Stimulated activated CD8-positive, alpha-beta memory T cell treated with anti-CD3 and anti-CD28 coated beads, Interleukin-15, amount 100 ng/mL, for 24 hours (primary cell): Measurements from ENCODE around the gene PINLYP.
"Not testable (repeated sequence)": the region's sequence is repeated elsewhere in the genome, so short reads cannot be mapped to it uniquely, and the experiment has no call there.

Experiments used
- DNase-seq: peaks from one replicate; pipeline ENCODE4 v3.0.0-alpha.2; 2020; ENCODE audit warnings: low read depth

The PINLYP gene

DNA sequence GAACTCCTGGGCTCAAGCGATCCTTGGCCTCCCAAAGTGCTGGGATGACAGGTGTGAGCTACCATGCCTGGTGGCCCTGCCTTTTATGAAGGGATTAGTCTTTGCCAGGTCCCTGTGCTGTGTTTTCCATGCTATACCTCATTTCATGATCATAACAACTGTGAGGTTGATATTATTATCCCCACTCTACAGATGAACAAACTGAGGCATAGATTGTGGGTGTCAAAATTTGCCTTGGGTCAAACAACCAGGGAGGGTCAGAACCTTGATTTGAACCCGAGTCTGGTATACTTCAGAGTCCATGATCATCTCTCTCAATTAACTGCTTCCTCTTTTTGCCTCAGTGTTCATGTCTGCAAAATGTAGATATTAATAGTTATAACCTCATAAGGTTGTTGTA is 6.9 kb downstream of the PINLYP start:
- DNase-seq, result no peak

DNA sequence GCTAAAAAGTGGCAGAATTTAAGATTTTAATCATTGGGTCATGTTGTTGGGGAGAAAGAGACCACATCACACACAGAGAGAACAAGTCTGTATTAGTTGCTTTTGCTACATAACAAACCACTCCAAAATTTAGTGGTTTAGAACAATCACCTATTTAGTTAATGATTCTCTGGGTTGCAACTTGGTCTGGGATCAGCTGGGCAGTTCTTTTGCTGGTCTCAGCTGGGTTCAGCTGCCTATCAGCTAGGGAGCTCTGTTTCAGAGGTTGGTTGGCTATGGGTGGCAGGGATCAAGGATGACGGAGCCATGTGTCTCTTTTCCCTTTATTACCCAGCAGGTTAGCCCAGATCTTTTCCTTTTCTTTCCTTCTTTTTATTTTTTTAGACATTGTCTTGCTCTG is 8.9 kb downstream of the PINLYP start:
- no peak for DNase-seq

DNA sequence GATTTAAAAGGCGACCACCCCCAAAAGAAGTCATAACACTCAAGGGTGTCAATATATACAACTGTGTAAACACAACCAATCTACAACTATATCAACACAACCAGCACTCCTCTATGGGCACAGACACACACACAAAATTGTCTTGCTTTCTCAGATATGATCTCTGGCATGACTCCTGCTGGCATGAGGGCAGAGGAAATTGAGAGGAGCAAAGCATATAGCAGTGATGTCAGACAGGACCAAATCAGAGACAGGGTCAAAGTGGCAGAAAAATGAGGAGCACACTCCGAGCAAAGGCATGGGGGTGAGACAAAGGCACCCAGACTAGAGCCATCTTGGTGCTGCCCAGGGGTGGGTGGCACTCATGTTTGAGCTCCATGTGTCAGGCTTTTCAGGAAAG is 10.7 kb downstream of the PINLYP start:
- DNase-seq, result no peak

DNA sequence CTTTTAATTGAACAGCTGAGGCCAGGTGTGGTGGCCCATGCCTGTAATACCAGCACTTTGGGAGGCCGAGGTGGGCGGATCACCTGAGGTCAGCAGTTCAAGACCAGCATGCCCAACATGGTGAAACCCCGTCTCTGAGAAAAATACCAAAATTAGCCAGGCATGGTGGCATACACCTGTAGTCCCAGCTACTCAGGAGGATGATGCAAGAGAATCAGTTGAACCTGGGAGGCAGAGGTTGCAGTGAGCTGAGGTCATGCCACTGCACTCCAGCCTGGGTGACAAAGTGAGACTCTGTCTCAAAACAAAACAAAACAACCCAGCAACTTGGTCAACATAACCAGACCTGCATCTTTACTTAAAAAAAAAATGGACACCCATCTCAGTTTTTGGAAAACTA is 11.4 kb downstream of the PINLYP start:
- DNase-seq, result not testable (repeated sequence)

DNA sequence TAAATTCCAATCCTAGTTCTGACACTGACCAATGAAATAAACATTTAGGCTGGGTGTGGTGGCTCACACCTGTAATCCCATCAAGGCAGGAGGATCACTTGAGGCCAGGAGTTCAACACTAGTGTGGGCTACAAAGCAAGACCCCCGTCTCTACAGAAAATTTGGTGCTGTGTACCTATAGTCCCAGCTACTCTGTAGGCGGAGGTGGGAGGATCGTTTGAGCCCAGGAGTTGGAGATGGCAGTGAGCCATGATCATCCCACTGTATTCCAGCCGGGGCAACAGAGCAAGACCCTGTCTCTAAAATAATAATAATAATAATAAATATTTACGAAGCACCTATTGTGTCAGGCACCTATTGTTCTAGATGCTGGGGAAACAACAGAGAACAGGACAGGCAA is 13.7 kb downstream of the PINLYP start:
- no peak for DNase-seq

DNA sequence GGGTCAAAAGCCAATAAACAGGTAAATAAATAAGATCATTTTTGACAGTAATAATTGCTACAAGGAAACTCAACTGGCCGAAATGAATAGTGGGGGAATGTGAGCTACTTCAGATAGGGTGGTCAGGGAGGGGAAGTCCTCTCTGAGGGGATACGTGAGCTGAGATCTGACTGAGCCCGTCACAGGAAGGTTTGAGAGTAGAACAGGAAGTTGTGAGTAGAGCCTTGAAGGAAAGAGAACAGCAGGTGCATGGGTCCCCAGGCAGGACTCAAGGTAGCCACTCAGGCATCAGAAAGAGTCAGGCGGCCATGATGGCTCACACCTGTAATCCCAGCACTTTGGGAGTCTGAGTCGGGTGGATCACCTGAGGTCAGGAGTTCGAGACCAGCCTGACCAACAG is 14.1 kb downstream of the PINLYP start:
- no peak for DNase-seq

DNA sequence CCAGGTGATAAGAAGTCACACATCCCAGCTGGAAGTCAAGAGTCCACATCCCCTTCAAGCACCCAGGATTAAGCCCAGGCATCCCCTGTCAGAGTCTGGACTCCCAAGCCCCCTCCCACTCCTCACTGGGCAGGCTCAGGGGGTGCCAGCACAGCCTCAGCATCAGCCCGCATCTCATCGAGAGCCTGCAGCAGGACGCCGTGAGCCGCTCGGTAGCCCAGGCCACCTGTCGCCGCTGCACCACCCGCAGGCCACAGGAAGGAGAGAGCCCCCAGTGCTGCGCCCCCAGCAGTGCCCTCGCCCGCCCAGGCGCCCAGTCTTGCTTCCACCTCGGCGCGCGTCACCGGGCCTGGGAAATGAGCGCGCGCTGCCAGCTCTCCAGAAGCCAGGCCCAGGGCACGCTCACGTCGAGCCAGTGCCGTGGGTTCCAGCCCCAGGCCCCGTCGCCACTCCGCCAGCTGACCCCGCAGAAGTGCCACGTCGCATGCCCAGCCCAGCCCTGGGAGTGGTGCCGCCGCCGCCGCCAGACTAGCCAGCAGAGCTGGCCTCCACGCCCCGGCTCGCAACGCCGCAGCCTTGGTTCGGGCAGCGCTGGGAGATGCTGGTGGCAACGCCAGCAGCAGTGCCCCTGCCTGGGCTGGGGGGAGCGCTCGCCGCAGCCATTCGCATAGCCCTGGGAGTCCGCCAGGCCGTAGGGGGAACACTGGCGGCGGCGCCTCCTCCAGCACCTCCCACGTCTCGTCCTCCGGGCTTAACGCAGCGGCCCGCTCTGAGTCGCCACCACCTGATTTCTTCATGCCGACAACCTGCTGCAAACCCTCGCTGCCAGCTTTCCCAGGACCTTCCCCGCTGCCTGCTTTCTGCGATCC is 16.5 kb downstream of the PINLYP start:
- DNase-seq, result no peak

DNA sequence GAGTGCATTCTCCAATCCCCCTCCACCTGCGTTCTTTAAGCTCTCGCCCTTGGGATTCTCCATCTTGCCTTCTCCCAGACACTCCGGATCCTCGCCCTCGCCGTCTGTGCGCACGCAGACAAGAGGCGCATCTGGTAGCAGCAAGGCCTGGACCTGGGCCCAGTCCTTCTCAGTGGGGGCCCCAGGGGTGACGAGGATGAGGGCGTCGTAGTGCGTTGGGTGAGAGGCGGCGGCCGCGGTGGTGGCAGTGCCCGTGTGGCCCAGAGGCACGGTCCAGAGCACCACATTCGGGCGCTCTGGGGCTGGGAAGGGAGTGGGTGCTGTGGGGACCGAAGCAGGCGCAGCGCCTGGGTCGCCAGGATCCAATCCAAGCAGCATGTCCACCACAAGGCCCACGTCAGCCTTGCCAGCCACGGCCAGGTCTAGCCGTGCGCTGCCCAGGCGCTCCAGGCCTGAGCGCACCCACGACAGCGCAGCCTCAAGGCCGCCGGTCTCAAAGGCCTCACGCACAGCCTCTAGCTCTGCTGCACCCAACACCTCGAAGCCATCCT is 17.3 kb downstream of the PINLYP start:
- no peak for DNase-seq

DNA sequence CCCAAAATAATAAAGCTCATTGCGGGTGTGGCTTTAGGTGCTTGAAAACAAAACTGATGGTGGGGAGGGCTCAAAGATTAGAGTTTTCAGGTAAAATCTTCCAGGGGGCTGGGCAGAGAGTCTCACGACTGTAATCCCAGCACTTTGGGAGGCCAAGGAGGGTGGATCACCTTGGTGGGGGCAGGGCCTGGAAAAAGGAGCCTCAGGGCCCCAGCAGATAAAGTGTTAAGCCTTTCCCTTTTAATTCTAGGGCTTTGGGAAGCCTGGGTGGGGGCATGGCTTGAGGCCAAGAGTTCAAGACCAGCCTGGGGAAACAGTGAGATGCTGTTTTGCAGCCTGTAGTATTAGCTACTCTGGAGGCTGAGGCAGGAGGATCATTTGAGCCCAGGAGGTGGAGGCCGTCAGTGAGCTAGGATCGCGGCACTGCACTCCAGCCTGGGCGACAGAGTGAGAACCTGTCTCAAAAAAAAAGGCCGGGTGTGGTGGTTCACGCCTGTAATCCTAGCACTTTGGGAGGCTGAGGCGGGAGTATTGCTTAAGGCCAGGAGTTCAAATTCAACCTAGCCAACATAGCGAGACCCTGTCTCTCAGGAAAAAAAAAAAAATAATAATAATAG is 18.6 kb downstream of the PINLYP start:
- no peak for DNase-seq

DNA sequence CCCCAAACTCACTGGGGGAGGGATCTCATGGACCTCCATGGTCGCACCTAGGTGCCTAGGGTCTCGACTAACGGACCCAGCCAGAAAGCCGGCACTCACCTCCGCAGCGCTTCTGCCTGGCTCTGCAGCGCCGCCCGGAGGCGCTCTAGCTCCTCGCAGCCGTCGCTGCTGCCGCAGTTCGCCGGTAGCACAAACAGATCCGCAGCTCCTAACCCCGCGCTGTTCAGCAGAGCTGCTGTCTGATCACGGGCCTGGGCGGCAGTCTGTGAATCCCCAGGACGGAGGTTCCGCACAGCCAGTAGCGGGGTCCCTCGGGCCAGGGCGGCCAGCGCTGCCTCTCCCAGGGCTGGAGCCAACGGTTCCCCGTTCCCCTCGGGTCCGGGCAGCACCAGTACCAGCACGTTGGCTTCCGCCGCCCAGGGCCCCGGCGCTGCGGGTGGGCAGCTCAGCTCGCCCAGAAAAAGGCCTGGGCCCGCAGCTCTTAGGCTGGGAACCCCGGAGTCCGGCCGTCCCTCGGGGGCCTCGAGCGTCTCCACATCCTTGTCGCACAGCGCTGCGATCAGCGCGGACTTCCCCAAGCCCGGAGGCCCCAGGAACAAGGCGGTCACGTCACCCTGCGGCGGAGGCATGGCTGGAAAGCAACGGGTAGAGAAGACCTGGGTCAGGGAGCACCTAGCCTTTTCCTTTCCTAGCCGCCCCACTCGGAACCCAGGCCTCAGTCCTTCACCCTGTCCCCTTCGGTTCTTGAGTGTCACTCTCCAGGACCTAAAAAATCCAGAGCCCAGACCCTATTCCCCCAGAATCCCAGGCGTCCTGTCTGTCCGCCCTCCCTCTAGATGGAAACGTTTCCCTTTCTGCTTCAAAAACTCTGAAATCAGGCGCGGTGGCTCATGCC is 19.4 kb downstream of the PINLYP start:
- peak; percentile 42 for DNase-seq

DNA sequence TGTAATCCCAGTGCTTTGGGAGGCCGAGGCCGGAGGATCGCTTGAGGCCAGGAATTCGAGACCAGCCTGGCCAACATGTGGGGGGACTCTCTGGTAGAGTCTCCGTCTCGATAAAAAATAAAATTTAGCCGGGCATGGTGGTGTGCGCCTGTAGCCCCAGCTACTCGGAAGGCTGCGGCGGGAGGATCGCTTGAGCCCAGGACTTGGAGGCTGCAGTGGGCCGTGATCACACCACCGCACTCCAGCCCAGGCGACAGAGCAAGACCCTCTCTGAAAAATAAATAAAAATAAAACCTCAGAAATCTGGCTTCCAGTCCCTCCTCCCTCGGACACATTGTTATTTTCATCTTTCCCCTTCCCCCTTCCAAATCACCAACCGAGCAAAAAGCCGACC is 20.0 kb downstream of the PINLYP start:
- no peak for DNase-seq

DNA sequence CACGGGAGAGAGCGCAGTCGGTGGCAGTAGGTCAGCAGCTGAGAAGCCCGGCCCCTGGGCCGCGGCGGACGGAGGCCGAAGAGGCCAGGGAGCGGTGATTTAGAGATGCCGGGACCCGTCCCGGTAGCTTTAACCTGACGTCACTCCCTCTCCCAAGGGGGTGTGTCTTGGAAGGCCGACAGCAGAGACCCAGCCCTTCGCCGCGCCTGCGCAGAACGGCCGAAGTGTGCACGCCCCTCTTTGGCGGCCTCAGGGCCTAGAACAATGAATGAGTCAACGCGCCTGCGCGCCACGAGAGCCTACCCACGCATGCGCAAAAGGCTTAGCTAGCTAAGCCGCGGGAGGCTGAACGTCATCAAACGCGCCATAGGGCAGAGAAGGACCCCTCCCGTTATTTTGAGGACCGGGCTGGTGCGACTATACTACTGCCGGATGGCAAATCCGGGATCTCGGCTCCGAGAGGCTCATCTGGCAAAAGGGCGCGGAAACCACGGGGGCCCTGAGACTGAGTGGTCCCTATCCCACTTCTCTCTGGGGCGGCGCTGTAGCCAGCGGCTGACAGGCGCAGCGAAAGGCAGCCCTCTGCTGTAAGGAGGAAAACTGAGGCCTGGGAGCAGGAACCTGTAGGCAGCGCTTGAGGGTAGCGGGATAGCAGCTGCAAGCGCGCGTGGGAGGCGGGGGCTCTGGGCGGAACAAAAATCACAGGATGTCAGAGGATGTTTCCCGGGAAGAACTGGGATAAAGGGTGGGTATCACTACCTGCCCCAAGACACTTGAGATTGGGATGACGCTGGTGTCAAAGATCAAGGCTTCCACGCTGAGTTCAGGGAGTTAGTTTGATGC is 20.6 kb downstream of the PINLYP start, which contains the start of the genes IRGQ and ZNF576:
IRGQ (minus strand) TSS at position 136 of the 843 bp plus-strand sequence. CDS start 796 bp downstream, outside the sequence.
ZNF576 (plus strand) TSS at position 597 of the 843 bp plus-strand sequence. CDS start 514 bp downstream, outside the sequence.
- DNase-seq, result peak; percentile 100

DNA sequence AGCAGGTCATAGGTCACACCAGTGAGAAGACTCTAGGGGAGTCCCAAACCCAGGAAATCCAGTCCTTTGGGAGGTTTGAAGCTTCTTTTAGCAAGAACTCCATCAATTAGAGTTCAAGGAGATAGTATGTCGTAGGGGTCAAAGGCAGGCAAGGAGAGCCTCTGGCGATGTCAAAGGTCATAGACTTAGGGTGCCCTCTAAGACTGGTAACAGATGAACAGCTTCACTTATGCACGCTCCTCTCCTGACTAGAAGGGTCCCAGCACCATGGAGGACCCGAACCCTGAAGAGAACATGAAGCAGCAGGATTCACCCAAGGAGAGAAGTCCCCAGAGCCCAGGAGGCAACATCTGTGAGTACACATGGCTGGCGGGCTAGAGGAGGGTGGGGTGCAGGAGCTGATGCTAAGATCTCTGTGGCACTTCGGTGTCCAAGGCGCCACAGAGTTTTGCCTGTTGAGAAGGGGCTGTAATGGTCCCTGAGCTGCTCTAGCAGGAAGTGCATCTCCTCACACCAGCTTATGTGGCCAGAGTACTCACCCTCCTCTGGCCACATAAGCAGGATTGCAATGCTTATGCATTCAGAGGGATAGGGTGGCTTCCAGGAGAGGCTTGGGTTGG is 21.4 kb downstream of the PINLYP start:
- DNase-seq, result no peak

DNA sequence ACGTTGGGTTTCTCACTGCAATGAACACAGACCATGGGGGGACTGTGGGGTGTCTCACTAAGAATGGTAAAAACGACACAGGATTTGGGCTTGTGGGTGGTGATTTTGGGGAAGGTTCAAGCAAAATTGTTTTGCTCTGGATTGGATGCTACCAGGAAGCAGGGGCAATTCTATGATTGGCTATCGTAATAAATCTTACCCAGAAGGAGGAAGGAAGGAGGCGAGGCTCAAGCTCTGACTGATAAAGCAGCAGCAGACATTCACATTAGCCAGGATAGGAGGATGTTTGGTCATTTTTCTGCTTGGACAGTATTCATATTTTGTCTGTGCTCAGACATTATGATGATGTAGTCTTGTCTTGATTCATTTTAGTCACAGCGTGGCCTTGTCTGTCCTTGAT is 22.3 kb downstream of the PINLYP start:
- DNase-seq, result no peak

DNA sequence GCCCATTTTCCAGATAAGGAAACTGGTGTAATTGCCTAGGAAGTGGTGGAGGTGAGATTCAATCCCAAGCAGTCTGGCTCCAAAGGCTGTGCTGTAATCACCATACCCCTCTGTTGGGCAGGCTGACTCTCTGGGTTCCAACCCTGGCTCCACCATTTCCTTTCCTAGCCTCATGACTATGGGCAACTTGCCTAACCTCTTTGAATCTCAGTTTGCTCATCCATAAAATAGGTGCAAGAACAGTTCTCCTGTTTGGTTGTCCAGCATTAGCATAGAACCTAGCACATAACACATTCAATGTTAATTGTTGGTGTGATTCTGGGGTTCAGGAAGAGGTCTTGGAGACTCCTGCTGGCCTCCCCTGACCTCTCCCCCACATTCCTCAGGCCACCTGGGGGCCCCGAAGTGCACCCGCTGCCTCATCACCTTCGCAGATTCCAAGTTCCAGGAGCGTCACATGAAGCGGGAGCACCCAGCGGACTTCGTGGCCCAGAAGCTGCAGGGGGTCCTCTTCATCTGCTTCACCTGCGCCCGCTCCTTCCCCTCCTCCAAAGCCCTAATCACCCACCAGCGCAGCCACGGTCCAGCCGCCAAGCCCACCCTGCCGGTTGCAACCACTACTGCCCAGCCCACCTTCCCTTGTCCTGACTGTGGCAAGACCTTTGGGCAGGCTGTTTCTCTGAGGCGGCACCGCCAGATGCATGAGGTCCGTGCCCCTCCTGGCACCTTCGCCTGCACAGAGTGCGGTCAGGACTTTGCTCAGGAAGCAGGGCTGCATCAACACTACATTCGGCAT is 23.0 kb downstream of the PINLYP start:
- DNase-seq, result no peak

DNA sequence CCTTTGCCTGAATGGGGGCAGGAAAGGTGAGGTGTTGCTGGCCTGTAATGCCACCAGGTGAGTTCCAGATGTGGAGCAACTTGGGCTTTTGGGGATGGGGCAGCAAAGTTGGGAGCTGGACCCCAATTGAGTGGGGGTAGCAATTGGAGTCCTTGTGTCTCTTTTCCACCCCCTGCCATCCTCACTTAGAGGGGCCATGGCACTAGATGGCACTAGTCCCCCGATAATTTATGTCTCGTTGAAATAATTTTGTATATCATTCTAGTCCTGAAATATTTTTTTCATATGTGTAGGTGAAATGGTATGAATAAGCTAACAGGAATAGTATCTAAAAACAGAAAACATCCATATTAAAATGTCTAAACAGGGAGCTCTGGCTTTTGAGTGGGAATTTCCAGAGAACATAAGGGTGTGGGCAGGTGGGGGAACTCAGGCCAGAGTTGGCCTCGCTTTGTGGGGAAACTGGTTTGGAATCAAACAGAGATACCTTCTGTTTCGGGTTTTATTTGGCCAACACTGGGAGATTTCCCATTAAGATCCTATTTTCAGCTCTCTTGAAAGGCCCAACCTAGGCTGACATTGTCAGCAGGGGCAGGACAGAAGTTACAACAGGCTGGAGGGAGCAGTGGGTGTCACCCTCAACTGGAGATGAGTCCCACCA is 24.2 kb downstream of the PINLYP start:
- DNase-seq, result no peak

DNA sequence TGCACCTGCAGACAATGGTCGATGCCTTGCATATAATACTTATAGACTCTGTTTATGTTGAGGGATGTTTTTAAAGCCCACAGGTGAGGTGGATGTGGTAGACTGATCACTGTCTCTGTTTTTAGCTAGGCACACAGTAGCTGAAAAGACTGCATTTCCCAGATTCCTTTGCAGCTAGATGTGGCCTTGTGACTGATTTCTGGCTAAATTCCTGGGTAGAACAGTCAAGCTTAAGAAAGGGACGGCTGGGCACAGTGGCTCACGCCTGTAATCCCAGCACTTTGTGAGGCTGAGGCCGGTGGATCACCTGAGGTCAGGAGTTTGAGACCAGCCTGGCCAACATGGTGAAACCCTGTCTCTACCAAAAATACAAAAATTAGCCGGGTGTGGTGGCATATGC is 24.7 kb downstream of the PINLYP start:
- not testable (repeated sequence) for DNase-seq

DNA sequence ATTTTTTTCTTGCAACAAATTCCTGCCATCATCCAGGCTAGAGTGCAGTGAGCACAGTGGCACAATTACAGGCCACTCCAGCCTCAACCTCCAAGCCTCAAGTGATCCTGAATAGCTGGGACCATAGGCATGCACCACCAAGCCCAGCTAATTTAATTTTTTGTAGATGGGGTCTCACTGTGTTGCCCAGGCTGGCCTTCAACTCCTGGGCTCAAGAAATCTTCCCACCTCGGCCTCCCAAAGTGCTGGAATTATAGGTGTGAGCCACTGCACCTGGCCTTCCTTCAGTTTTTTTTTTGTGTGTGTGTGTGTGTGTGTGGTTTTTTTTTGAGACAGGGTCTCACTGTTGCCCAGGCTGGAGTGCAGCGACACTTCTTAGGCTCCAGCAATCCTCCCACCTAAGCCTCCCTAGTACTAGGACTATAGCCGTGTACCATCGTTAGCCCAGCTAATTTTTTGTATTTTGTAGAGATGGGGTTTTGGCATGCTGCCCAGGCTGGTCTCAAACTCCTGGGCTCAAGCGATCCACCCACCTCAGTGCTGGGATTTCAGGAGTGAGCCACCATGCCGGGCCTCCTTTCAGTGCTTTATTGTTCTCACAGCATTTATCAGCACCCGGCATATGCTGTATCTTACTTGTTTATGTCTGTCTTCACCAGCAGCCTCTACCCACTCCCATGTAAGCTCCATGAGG is 30.4 kb downstream of the PINLYP start:
- DNase-seq, result no peak
